H1 (cell line): Measurements from ENCODE around the gene ANKRD11. TPM values are rescaled to one million over a fixed set of nuclear protein-coding genes. Genes with fewer than 3 reads are reported as not detected.

Experiments
- CTCF ChIA-PET: fragments of 300-600 bp; sonication (Branson Sonifier 250); formaldehyde crosslinking; loops from one replicate; lab custom pipeline; 2021; ENCODE audit not compliant: partially characterized antibody; lab: Charles Lee
- POLR2A ChIA-PET: fragments of 300-600 bp; sonication (Branson Sonifier 250); formaldehyde crosslinking; loops from one replicate; lab custom pipeline; 2021; ENCODE audit warnings: inconsistent platforms; ENCODE audit not compliant: partially characterized antibody; lab: Charles Lee
- DNase-seq, 2 experiments: peaks; one replicate each; pipeline versions ENCODE4 v3.0.0 to v3.0.0-alpha.2; 2010 to 2022; ENCODE audit warnings: low spot score in 2 of 2, low read depth in 1 of 2, mixed read lengths in 1 of 2
- FAIRE-seq: peaks from 2 replicates; lab custom pipeline; 2011; peaks lifted over from hg19 to GRCh38; lab: Jason Lieb, UNC
- H2AFZ ChIP-seq: 2 replicates; pipeline ENCODE4 v1.8.1; 2012; ENCODE audit warnings: low read length, inconsistent platforms
- H2AK5ac ChIP-seq: 2 replicates; pipeline ENCODE4 v1.6.1; 2013; ENCODE audit warnings: low read depth, low read length
- H2BK120ac ChIP-seq: replicated peaks from 2 replicates; pipeline ENCODE3; 2013; ENCODE audit warnings: low read depth, low read length, inconsistent platforms
- H2BK12ac ChIP-seq: 2 replicates; pipeline ENCODE4 v1.6.1; 2013; ENCODE audit warnings: low read depth, low read length
- H2BK15ac ChIP-seq: 2 replicates; pipeline ENCODE4 v1.6.1; 2013; ENCODE audit warnings: low read length
- H2BK20ac ChIP-seq: 2 replicates; pipeline ENCODE4 v1.6.1; 2013; ENCODE audit warnings: low read length
- H2BK5ac ChIP-seq: 2 replicates; pipeline ENCODE4 v1.6.1; 2013; ENCODE audit warnings: low read depth, low read length
- H3K14ac ChIP-seq: 2 replicates; pipeline ENCODE4 v1.6.1; 2013; ENCODE audit warnings: inconsistent platforms; ENCODE audit not compliant: insufficient read length
- H3K18ac ChIP-seq: 2 replicates; pipeline ENCODE4 v1.6.1; 2013; ENCODE audit warnings: low read length; ENCODE audit errors: extremely low read depth
- H3K23ac ChIP-seq: 2 replicates; pipeline ENCODE4 v1.6.1; 2013; ENCODE audit warnings: inconsistent platforms; ENCODE audit not compliant: insufficient read length
- H3K23me2 ChIP-seq: 2 replicates; pipeline ENCODE4 v1.6.1; 2013; ENCODE audit warnings: low read depth, low read length
- H3K27ac ChIP-seq: 2 replicates; pipeline ENCODE4 v1.6.1; 2011; ENCODE audit warnings: low read depth, low read length, inconsistent platforms
- H3K27me3 ChIP-seq, 4 experiments: replicated peaks in 1 of 4; 1 replicate in 1 of 4; 2 replicates in 3 of 4; pipeline versions ENCODE4 v1.6.1 to v1.8.1; 2011 to 2013; ENCODE audit warnings: low read length in 3 of 4, mild to moderate bottlenecking in 3 of 4, inconsistent platforms in 2 of 4, mixed read lengths in 2 of 4, moderate library complexity in 1 of 4; ENCODE audit not compliant: control insufficient read depth in 3 of 4, insufficient read depth in 3 of 4; ENCODE audit errors: extremely low read depth in 1 of 4
- H3K36me3 ChIP-seq, 4 experiments: 2 replicates each; pipeline versions ENCODE4 v1.6.1 to v1.8.1; 2011 to 2013; ENCODE audit warnings: mild to moderate bottlenecking in 4 of 4, low read length in 3 of 4, moderate library complexity in 2 of 4, control low read depth in 1 of 4, inconsistent platforms in 1 of 4; ENCODE audit not compliant: insufficient read depth in 4 of 4, control insufficient read depth in 2 of 4
- H3K4ac ChIP-seq: replicated peaks from 2 replicates; pipeline ENCODE3; 2013; ENCODE audit warnings: low read length, low read depth, mixed read lengths, inconsistent platforms; ENCODE audit not compliant: insufficient read length
- H3K4me1 ChIP-seq, 4 experiments: replicated peaks in 1 of 4; 1 replicate in 1 of 4; 2 replicates in 3 of 4; pipeline versions ENCODE4 v1.6.1 to v1.8.1; 2011 to 2013; ENCODE audit warnings: low read length in 3 of 4, inconsistent platforms in 2 of 4, mixed read lengths in 1 of 4; ENCODE audit not compliant: insufficient read depth in 4 of 4, control insufficient read depth in 3 of 4
- H3K4me2 ChIP-seq, 2 experiments: 2 replicates each; pipeline versions ENCODE4 v1.6.1 to v1.8.1; 2011 to 2013; ENCODE audit warnings: low read depth in 2 of 2, low read length in 2 of 2, control low read depth in 1 of 2, inconsistent platforms in 1 of 2, mild to moderate bottlenecking in 1 of 2; ENCODE audit not compliant: insufficient read depth in 1 of 2
- H3K4me3 ChIP-seq, 4 experiments: fragments of 200-600, 300-600 bp in 1 of 4; sonication (generic), shearing (Covaris generic), sonication (Bioruptor Twin) in 1 of 4; 2 replicates each; pipeline versions ENCODE4 v1.5.1 to v1.8.1; 2011 to 2016; ENCODE audit warnings: low read length in 4 of 4, low read depth in 3 of 4, control low read depth in 2 of 4, inconsistent platforms in 2 of 4, mild to moderate bottlenecking in 2 of 4, mixed read lengths in 1 of 4, moderate library complexity in 1 of 4; ENCODE audit not compliant: insufficient read depth in 2 of 4; ENCODE audit errors: extremely low read depth in 1 of 4
- H3K56ac ChIP-seq: replicated peaks from 2 replicates; pipeline ENCODE3; 2013; ENCODE audit warnings: low read depth, mild to moderate bottlenecking, mixed read lengths, low read length, inconsistent platforms; ENCODE audit not compliant: insufficient read length
- H3K79me1 ChIP-seq: 2 replicates; pipeline ENCODE4 v1.6.1; 2013; ENCODE audit warnings: low read depth, low read length, control low read depth
- H3K79me2 ChIP-seq, 2 experiments: 2 replicates each; pipeline versions ENCODE4 v1.6.1 to v1.8.1; 2012 to 2013; ENCODE audit warnings: low read length in 2 of 2, mild to moderate bottlenecking in 2 of 2, inconsistent platforms in 1 of 2; ENCODE audit not compliant: insufficient read depth in 2 of 2, control insufficient read depth in 1 of 2
- H3K9ac ChIP-seq, 4 experiments: replicated peaks in 1 of 4; 1 replicate in 1 of 4; 2 replicates in 3 of 4; pipeline versions ENCODE4 v1.6.1 to v1.8.1; 2011 to 2013; ENCODE audit warnings: low read depth in 3 of 4, low read length in 3 of 4, control low read depth in 2 of 4, mild to moderate bottlenecking in 2 of 4, moderate library complexity in 2 of 4, inconsistent platforms in 1 of 4; ENCODE audit errors: extremely low read depth in 1 of 4
- H3K9me3 ChIP-seq, 2 experiments: 2 replicates each; pipeline versions ENCODE4 v1.6.1 to v1.8.1; 2012 to 2013; ENCODE audit warnings: mild to moderate bottlenecking in 2 of 2, moderate library complexity in 2 of 2, control low read depth in 1 of 2, inconsistent platforms in 1 of 2, low read depth in 1 of 2, low read length in 1 of 2, mixed read lengths in 1 of 2; ENCODE audit not compliant: insufficient read depth in 2 of 2
- H4K20me1 ChIP-seq, 2 experiments: replicated peaks in 1 of 2; 2 replicates each; pipeline versions ENCODE3 to v1.8.1; 2011 to 2013; ENCODE audit warnings: inconsistent platforms in 2 of 2, low read length in 2 of 2, mild to moderate bottlenecking in 1 of 2; ENCODE audit not compliant: insufficient read depth in 2 of 2, control insufficient read depth in 1 of 2
- H4K5ac ChIP-seq: 2 replicates; pipeline ENCODE4 v1.6.1; 2013; ENCODE audit warnings: low read length, low read depth, mixed read lengths, inconsistent platforms; ENCODE audit not compliant: insufficient read length
- H4K8ac ChIP-seq: 2 replicates; pipeline ENCODE4 v1.8.0; 2013; ENCODE audit warnings: mild to moderate bottlenecking, moderate library complexity, low read length, inconsistent platforms; ENCODE audit not compliant: insufficient read depth; ENCODE audit errors: extremely low read depth
- H4K91ac ChIP-seq: replicated peaks from 2 replicates; pipeline ENCODE3; 2013; ENCODE audit warnings: low read length, mixed read lengths, inconsistent platforms; ENCODE audit not compliant: insufficient read length
- CEBPB ChIP-seq: IDR thresholded peaks from 2 replicates; pipeline ENCODE4 v1.6.1; 2012; ENCODE audit warnings: low read depth, low read length
- EGR1 ChIP-seq: IDR thresholded peaks from 2 replicates; pipeline ENCODE4 v1.6.1; 2011; ENCODE audit warnings: low read depth, low read length, borderline replicate concordance
- HDAC6 ChIP-seq: IDR thresholded peaks from one replicate; pipeline ENCODE4 v1.7.1; 2012; ENCODE audit warnings: low read depth, mild to moderate bottlenecking, inconsistent platforms, low read length, moderate library complexity
- SP2 ChIP-seq: IDR thresholded peaks from 2 replicates; pipeline ENCODE4 v1.6.1; 2012; ENCODE audit warnings: mild to moderate bottlenecking, low read length, inconsistent platforms
- WGBS, 2 experiments: shearing (Covaris generic) in 1 of 2; methylation state at CpG; one replicate each; pipeline versions ENCODE4 v1.1.6 to v1.1.7; 2013 to 2015; ENCODE audit warnings: low lambda C conversion rate in 2 of 2, mixed read lengths in 2 of 2, inconsistent platforms in 1 of 2, low coverage in 1 of 2, missing lambda C conversion rate in 1 of 2; ENCODE audit not compliant: insufficient replicate concordance in 2 of 2, insufficient coverage in 1 of 2, insufficient read length in 1 of 2; ENCODE audit errors: extremely low coverage in 1 of 2, missing lambda C conversion rate in 1 of 2; 5-methylcytosine and 5-hydroxymethylcytosine counted together
- polyA plus RNA-seq, 7 experiments: library from polyadenylated mRNA; depleted of rRNA in 3 of 7; stranded (reverse) in 5 of 7; unstranded in 2 of 7; fragments of >200 nt in 5 of 7; fragments of 200-250 nt in 2 of 7; gene quantifications; 1 replicate in 5 of 7; 2 replicates in 1 of 7; 4 replicates in 1 of 7; pipeline versions ENCODE4 v1.2.1 to v1.2.3, GENCODE V29; 2011 to 2013; ENCODE audit warnings: missing spikeins in 2 of 7, mixed read lengths in 2 of 7
- total RNA-seq: library from RNA; stranded (reverse); fragmentation: NEBNext Ultra II Directional; extraction: Animal tissue kit (Norgen Biotek cat#: 25700); gene quantifications from 2 replicates; pipeline ENCODE4 v1.2.1, GENCODE V29; 2021
- TF ChIP-seq, protein P1 (sequence below): IDR thresholded peaks from 2 replicates; pipeline ENCODE4 v1.6.1; 2012; ENCODE audit warnings: low read length, inconsistent platforms

Gene ANKRD11
- total and polyA plus RNA-seq, 2 of the 8 experiments (the other 6 are each of a cell fraction or from before 2014, with no cell fraction given), result 46.5 to 142 TPM

DNA sequence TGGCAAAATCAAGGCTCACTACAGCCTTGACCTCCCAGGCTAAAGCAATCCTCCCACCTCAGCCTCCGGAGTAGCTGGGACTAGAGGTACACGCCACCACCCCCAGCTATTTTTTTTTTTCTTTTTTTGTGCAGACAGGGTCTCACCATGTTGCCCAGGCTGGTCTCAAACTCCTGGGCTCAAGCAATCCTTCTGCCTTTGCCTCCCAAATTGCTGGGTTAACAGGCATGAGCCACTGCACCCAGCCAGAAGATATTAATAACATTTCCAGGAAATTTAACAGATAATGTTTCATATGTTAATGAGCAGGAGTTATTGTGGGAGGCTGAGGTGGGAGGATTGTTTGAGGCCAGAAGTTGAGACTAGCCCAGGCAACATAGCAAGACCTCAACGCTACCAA, 9.4 kb upstream of the ANKRD11 start:
- H3K27ac ChIP-seq, result no peak overlapping the region
- no peak overlapping the region for H2AFZ ChIP-seq
- no peak overlapping the region for H3K9ac ChIP-seq
- H4K5ac ChIP-seq, result no peak overlapping the region
- no peak overlapping the region for H2BK120ac ChIP-seq
- H3K4ac ChIP-seq, result no peak overlapping the region
- H3K27me3 ChIP-seq, result no peaks in the 10 kb centered on the region
- H3K56ac ChIP-seq, result no peak overlapping the region
- no peak overlapping the region for H3K23ac ChIP-seq
- no peak overlapping the region for H3K4me3 ChIP-seq
- H3K4me2 ChIP-seq, result no peak overlapping the region
- no peak overlapping the region for H2BK5ac ChIP-seq
- no peaks in the 10 kb centered on the region for H3K4me1 ChIP-seq
- no peak overlapping the region for H2BK20ac ChIP-seq
- DNase-seq (no peak), FAIRE-seq (no peak)
- CTCF ChIA-PET, result interaction anchor here (0.6 to 1.7 kb wide), 2 partner anchors 21 to 23 kb away, joined by 3 read pairs; no protein-coding TSS in a partner anchor
- H2AK5ac ChIP-seq, result no peak overlapping the region
- no peaks in the 10 kb centered on the region for H3K23me2 ChIP-seq
- TF ChIP-seq EGR1, result no peak
- TF ChIP-seq CEBPB, result no peak
- TF ChIP-seq SP2, result no peak
- no peak for TF ChIP-seq HDAC6
- TF ChIP-seq, protein P1, sequence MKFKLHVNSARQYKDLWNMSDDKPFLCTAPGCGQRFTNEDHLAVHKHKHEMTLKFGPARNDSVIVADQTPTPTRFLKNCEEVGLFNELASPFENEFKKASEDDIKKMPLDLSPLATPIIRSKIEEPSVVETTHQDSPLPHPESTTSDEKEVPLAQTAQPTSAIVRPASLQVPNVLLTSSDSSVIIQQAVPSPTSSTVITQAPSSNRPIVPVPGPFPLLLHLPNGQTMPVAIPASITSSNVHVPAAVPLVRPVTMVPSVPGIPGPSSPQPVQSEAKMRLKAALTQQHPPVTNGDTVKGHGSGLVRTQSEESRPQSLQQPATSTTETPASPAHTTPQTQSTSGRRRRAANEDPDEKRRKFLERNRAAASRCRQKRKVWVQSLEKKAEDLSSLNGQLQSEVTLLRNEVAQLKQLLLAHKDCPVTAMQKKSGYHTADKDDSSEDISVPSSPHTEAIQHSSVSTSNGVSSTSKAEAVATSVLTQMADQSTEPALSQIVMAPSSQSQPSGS, result no peak
- no peaks in the 10 kb centered on the region for H3K36me3 ChIP-seq
- H3K79me2 ChIP-seq, result no peaks in the 10 kb centered on the region
- no peaks in the 10 kb centered on the region; the same call in 1 of the 2 replicates for H3K79me1 ChIP-seq
- POLR2A ChIA-PET, result interaction anchor here (1.1 kb wide), 1 partner anchor 12 kb away, joined by 4 read pairs; no protein-coding TSS in a partner anchor
- no peak overlapping the region for H4K8ac ChIP-seq
- H4K91ac ChIP-seq, result no peak overlapping the region
- WGBS, 2 experiments, result 98% methylated on average over 3 of the region's 3 CpGs; no CpG with 5 or more reads in 1 of the 2 experiments
- H3K18ac ChIP-seq, result no peak overlapping the region
- no peak overlapping the region for H3K14ac ChIP-seq
- H4K20me1 ChIP-seq, result peaks cover 3 to 4% of the 10 kb centered on the region in 2 experiments
- H2BK15ac ChIP-seq, result no peak overlapping the region
- H2BK12ac ChIP-seq, result no peak overlapping the region
- no peaks in the 10 kb centered on the region for H3K9me3 ChIP-seq
